Measurements from ENCODE around the gene CHMP3. TPM values are rescaled to one million over a fixed set of nuclear protein-coding genes. Genes with fewer than 3 reads are reported as not detected.
A peak's percentile ranks its signal among the peaks of the same experiment; 100 is the strongest.

Gene CHMP3
- total RNA-seq, 1 donor from 2014 or later = 70.5 TPM

DNA sequence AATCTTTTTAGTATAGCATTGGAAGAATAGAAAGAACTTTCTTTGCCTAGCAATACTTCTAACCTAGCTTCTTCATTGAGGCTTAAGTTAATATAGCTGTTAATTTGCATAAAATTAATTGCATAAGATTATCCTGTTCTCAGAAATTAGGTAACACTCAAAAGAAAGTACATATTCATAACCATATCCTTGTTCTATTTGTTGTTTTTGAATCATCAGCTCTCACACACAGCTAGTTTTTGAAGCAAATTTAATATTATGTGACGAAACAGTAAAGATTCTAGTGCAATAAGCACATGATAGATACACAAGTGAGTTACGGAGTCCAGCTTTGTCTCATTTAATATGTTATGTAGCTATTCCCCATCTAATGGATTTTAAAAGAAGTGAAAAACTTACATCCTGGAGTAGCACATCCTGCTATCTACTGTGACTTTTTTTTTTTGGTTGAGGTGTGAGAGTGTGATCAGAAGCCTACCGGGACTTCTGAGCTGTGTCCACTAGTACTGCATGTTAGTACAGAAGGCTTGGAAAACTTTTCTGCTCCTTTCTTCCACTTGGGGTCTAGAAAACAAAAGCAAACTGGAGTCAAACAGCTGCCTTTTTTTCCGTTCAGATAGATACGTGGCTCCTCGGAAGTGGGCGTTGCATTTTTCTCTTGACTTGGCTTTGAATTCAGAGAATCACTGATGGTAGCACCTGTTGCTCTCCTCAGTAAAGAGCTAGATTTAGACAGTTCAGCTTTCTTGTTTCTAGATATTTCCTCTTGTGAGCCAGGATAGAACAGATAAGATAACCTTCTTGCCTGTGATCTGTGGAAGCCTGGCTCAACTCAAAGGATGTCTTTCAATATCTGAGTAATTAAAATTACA lies 94.8 kb downstream of the CHMP3 start:
- Mint-ChIP-seq H3K9me3 (ENCODE audit: unreplicated experiment) (no peaks in the 10 kb centered on the region), H3K4me3 (ENCODE audit: unreplicated experiment) (no peak overlapping the region), H3K27ac (ENCODE audit: unreplicated experiment) (no peak overlapping the region), H3K27me3 (ENCODE audit: unreplicated experiment) (no peaks in the 10 kb centered on the region), H3K36me3 (ENCODE audit: low read depth, unreplicated experiment) (peaks cover 18% of the 10 kb centered on the region), H3K4me1 (ENCODE audit: unreplicated experiment) (no peaks in the 10 kb centered on the region)
- DNase-seq (ENCODE audit: low spot score) = no peak
- TF ChIP-seq, protein P1, sequence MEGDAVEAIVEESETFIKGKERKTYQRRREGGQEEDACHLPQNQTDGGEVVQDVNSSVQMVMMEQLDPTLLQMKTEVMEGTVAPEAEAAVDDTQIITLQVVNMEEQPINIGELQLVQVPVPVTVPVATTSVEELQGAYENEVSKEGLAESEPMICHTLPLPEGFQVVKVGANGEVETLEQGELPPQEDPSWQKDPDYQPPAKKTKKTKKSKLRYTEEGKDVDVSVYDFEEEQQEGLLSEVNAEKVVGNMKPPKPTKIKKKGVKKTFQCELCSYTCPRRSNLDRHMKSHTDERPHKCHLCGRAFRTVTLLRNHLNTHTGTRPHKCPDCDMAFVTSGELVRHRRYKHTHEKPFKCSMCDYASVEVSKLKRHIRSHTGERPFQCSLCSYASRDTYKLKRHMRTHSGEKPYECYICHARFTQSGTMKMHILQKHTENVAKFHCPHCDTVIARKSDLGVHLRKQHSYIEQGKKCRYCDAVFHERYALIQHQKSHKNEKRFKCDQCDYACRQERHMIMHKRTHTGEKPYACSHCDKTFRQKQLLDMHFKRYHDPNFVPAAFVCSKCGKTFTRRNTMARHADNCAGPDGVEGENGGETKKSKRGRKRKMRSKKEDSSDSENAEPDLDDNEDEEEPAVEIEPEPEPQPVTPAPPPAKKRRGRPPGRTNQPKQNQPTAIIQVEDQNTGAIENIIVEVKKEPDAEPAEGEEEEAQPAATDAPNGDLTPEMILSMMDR (IDR thresholded peaks at IDR 0.05; ENCODE audit: unreplicated experiment) = no peak

DNA sequence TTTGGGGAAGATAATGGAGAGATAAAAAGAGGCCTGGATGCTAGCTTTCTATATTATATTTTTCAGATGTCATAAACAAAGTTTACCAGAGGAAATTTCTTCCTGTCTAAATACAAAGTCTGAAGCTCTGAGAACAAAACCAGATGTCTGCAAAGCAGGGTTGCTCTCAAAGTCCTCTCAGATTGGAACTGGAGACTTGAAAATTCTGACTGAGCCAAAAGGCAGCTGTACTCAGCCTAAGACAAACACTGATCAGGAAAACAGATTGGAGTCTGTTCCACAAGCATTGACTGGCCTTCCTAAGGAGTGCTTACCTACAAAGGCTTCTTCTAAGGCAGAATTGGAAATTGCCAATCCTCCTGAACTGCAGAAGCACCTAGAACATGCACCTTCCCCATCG lies 96.9 kb downstream of the CHMP3 start:
- TF ChIP-seq, protein P1 (IDR thresholded peaks at IDR 0.05; ENCODE audit: unreplicated experiment) = no peak
- peaks cover 28% of the 10 kb centered on the region for H3K36me3 Mint-ChIP-seq (ENCODE audit: low read depth, unreplicated experiment)
- H3K27ac Mint-ChIP-seq (ENCODE audit: unreplicated experiment) = no peak overlapping the region
- no peaks in the 10 kb centered on the region for H3K9me3 Mint-ChIP-seq (ENCODE audit: unreplicated experiment)
- no peak overlapping the region for H3K4me3 Mint-ChIP-seq (ENCODE audit: unreplicated experiment)
- no peak for DNase-seq (ENCODE audit: low spot score)
- H3K4me1 Mint-ChIP-seq (ENCODE audit: unreplicated experiment) = no peaks in the 10 kb centered on the region
- H3K27me3 Mint-ChIP-seq (ENCODE audit: unreplicated experiment) = no peaks in the 10 kb centered on the region

DNA sequence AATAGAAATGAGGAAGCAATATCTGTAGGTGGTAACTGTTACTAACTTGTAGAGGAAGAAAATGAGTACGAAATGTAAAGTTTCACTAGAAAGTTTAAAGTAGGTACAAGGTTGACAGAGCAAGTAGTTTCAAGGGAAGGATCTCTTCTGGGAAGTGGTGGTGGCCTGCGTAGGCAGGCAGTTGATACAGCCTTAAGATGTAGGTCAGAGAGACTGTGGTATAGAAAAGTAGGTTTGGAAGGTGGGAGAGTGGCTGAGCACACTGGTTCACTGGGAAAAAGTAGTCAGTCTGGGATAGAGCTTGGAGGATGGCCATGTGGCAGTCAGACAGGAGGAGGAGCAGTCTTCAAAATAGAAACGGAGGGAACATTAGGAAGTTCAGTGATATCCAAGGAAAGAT lies 98.6 kb downstream of the CHMP3 start:
- Mint-ChIP-seq H3K9me3 (ENCODE audit: unreplicated experiment) (no peaks in the 10 kb centered on the region), H3K4me1 (ENCODE audit: unreplicated experiment) (no peaks in the 10 kb centered on the region), H3K27ac (ENCODE audit: unreplicated experiment) (peak overlapping the region; percentile 25), H3K27me3 (ENCODE audit: unreplicated experiment) (no peaks in the 10 kb centered on the region), H3K4me3 (ENCODE audit: unreplicated experiment) (peak overlapping the region; percentile 49), H3K36me3 (ENCODE audit: low read depth, unreplicated experiment) (peaks cover 39% of the 10 kb centered on the region)
- no peak for DNase-seq (ENCODE audit: low spot score)
- TF ChIP-seq, protein P1 (IDR thresholded peaks at IDR 0.05; ENCODE audit: unreplicated experiment) = no peak

DNA sequence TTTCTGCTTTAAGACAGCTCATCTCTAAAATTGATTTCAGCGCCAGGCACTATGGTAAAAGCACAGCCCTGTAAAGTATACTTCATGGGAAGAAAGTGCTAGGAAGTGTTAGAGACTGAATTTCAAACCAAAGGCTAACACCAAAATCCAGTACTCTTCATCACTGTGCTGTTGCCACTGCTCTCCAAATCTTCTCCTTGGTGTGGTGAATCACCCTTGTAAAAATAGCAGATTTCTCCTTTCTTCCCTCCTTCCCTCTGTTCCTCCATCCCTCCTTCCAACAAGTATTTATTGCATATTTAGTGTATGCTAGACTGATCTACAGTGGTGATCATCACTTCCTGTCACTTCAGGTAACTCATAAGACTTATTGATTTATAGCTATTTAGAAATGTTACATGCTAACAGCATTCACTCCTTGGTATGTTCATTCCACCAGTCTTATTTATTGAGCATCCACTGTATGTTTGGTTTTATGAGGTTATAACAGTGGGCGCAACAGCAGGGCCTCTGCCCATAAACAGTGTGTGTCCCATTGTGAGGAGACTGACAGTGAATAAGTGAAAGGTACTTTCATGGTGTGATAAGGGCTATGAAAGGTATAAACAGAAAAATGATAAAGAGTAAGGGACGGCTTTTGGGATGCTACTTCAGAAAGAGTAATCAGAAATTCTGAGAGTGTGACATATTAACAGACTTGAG lies 102.0 kb downstream of the CHMP3 start:
- TF ChIP-seq, protein P1 (IDR thresholded peaks at IDR 0.05; ENCODE audit: unreplicated experiment) = no peak
- DNase-seq (ENCODE audit: low spot score) = no peak
- H3K4me3 Mint-ChIP-seq (ENCODE audit: unreplicated experiment) = peak overlapping the region; percentile 39
- H3K36me3 Mint-ChIP-seq (ENCODE audit: low read depth, unreplicated experiment) = peaks cover 57% of the 10 kb centered on the region
- no peak overlapping the region for H3K27ac Mint-ChIP-seq (ENCODE audit: unreplicated experiment)
- H3K27me3 Mint-ChIP-seq (ENCODE audit: unreplicated experiment) = no peaks in the 10 kb centered on the region
- H3K9me3 Mint-ChIP-seq (ENCODE audit: unreplicated experiment) = no peaks in the 10 kb centered on the region
- no peaks in the 10 kb centered on the region for H3K4me1 Mint-ChIP-seq (ENCODE audit: unreplicated experiment)

DNA sequence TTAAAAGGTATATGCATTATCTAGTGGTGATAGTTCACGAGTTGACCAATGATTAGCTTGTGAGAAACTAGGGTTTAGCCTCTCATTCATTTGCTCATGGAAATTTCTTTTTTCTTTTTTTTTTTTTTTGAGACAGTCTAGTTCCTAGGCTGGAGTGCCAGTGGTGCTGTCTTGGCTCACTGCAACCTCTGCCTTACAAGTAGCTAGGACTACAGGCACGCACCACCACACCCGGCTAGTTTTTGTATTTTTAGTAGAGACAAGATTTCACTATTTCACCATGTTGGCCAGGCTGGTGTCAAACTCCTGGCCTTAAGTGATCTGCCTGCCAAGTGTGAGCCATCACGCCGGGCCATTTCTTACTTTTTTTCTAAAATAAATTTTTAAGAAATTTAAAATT lies 108.1 kb downstream of the CHMP3 start:
- no peaks in the 10 kb centered on the region for H3K27me3 Mint-ChIP-seq (ENCODE audit: unreplicated experiment)
- H3K27ac Mint-ChIP-seq (ENCODE audit: unreplicated experiment) = no peak overlapping the region
- H3K4me3 Mint-ChIP-seq (ENCODE audit: unreplicated experiment) = no peak overlapping the region
- H3K36me3 Mint-ChIP-seq (ENCODE audit: low read depth, unreplicated experiment) = peaks cover 54% of the 10 kb centered on the region
- TF ChIP-seq, protein P1 (IDR thresholded peaks at IDR 0.05; ENCODE audit: unreplicated experiment) = no peak
- no peak for DNase-seq (ENCODE audit: low spot score)
- H3K9me3 Mint-ChIP-seq (ENCODE audit: unreplicated experiment) = no peaks in the 10 kb centered on the region
- H3K4me1 Mint-ChIP-seq (ENCODE audit: unreplicated experiment) = no peaks in the 10 kb centered on the region
